ENCODE data around the gene DENND5A.

DENND5A gene

DNA sequence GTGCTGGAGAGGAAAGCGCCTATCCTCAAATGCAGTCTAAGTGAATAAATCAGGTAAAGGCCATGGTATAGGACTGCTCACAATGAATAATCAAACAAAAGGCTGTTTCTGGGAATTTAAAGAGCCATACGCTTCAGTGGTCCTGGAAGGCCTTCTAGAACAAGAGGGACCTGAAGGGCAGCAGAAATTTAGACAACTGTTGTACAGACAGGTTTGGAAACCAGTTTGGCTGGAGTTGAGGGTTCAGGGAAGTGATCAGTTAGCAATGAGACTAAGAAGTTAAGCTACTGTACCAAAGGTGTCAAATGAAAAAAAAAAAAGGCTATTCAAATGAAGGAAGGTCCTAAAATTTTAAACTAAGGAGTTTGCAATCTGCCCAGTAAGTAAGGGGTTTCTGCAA is 117.1 kb downstream of the DENND5A start:
- Mint-ChIP-seq H3K4me3 (no peak overlapping the region), H3K4me1 (no peaks in the 10 kb centered on the region), H3K36me3 (peaks cover 9% of the 10 kb centered on the region), H3K9me3 (no peaks in the 10 kb centered on the region), H3K27ac (no peak overlapping the region)
- ATAC-seq, result no peak
- no peak for DNase-seq (ENCODE audit: low spot score in 2 of 2)

DNA sequence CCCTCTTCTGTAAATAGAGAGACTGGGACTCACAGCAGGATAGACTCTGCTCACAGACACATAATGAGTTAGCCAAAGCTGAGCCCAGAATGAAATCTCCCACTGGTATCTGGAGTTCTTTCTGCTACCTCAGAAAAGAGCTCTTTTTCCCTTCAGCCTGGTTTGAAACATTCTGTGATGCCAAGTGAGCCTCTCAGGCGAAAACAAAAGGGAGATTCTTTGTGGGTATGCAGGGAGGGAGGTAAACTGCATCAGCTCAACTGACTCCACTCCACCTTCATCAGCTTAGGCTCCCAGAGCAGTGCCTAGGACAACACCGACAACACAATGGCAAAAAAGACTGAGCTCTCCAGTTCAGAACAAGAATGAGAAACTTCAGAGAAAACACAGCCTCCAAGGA is 118.7 kb downstream of the DENND5A start:
- no peaks in the 10 kb centered on the region for H3K4me1 Mint-ChIP-seq
- no peak overlapping the region for H3K4me3 Mint-ChIP-seq
- H3K36me3 Mint-ChIP-seq, result no peaks in the 10 kb centered on the region
- ATAC-seq (no peak), DNase-seq (ENCODE audit: low spot score in 2 of 2) (no peak)
- H3K27ac Mint-ChIP-seq, result no peak overlapping the region
- no peaks in the 10 kb centered on the region for H3K9me3 Mint-ChIP-seq

DNA sequence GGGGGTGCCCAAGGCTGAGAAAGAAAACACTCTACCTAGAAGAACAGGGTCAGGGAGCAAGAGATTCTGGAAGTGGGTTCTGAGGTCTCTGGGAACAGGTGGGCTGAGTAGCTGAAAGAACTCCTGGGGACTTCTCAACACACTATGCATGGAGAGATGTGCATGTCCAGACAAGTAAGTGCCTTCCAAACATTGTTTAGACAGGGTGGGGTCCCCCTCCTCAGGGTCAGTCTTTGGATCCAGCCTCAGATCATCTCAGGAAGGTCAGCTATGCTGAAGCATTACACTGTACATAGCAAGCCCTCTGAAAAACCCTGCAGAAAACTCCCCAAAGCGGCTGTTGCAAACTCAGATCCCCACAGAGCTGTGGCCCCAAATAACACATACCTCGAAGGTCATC is 119.9 kb downstream of the DENND5A start:
- ATAC-seq (no peak), DNase-seq (ENCODE audit: low spot score in 2 of 2) (peak in 1 of 2 donors; percentile 38)
- H3K36me3 Mint-ChIP-seq, result no peaks in the 10 kb centered on the region
- no peak overlapping the region for H3K4me3 Mint-ChIP-seq
- no peaks in the 10 kb centered on the region for H3K4me1 Mint-ChIP-seq
- no peak overlapping the region for H3K27ac Mint-ChIP-seq
- H3K9me3 Mint-ChIP-seq, result no peaks in the 10 kb centered on the region

DNA sequence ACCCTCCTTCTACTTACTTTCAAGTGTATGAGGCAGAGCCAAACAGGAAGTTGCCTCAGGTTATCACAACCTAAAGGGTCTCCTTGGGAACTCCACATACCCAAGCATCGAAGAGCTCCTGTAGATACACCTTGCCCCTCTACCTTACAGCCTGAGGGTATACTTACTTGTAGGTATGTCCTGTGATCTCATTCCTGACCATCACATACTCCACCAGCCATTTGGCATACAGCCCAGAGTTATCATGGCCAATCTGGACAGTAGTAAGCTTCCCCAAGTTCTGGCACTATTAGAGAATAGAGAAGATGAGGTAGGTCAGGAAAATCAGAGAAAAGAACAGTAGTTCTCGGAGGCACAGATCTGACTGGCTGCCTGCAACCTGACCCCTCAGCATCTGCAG is 120.3 kb downstream of the DENND5A start:
- Mint-ChIP-seq H3K9me3 (no peaks in the 10 kb centered on the region), H3K36me3 (peaks cover under 1% of the 10 kb centered on the region), H3K4me1 (peaks cover under 1% of the 10 kb centered on the region), H3K4me3 (no peak overlapping the region), H3K27ac (no peak overlapping the region)
- DNase-seq (ENCODE audit: low spot score in 2 of 2) (peak in 1 of 2 donors; percentile 38), ATAC-seq (no peak)

DNA sequence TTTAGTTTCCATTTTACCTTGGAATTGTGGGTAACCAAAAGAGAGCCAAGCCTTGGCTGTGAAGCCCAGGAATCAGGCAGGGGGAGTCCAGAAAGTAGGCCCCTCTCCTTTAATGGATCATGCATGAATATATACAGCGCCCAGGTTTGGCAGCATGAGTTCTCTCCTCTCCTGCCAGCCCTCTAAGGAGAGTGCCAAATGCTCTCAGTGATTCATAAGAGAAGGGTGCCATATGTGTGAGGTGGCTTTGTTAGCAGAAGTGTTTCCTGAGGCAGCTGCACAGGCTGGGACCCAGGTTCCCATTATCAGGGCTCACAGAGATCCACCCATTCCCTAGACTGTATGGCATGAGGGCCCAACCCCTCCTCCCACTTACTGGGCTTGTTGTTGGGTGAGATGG is 121.4 kb downstream of the DENND5A start:
- peaks cover 6% of the 10 kb centered on the region for H3K36me3 Mint-ChIP-seq
- no peak overlapping the region for H3K27ac Mint-ChIP-seq
- no peaks in the 10 kb centered on the region for H3K9me3 Mint-ChIP-seq
- no peak for ATAC-seq
- H3K4me3 Mint-ChIP-seq, result no peak overlapping the region
- no peak for DNase-seq (ENCODE audit: low spot score in 2 of 2)
- H3K4me1 Mint-ChIP-seq, result peaks cover 6% of the 10 kb centered on the region

DNA sequence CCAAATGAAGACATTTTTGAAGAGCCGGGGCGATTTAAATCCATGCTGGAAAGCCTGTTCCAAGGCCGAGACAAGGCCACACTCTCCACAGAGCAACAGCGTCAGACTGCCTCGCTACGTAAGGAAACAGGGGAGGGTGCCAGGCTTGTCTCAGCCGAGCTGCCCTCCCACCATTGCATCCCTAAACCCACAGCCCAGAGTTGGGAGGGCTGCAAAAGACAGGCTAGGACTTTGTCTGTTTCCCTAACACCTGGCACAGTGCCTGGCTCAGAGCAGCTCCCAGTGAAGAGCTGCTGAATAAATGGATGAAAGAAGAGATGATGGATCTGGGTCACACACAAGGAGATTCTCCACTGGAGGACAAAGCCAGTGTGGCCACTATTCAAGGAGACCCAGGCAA is 122.4 kb downstream of the DENND5A start:
- peak in 1 of 2 donors; percentile 42 for DNase-seq (ENCODE audit: low spot score in 2 of 2)
- no peak for ATAC-seq
- Mint-ChIP-seq H3K4me3 (no peak overlapping the region), H3K4me1 (peaks cover 10% of the 10 kb centered on the region), H3K36me3 (peaks cover 6% of the 10 kb centered on the region), H3K9me3 (no peaks in the 10 kb centered on the region), H3K27ac (no peak overlapping the region)

DNA sequence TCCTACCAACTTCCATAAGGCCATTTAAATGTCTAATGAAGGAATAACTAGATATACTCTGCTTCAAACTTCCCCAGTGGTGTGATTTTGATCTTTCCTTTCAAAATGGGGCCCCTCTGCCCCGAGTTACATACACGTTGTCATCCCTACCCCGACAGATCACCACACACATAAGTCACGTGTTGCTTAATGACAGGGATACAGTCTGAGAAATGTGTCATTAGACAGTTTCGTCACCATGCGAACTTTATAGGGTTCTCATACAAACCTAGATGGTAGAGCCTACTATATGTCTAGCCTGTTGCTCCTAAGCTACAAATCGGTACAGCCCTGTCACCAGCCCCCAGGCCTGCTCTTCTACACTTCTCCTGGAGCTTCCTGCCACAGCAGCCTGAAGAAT is 124.0 kb downstream of the DENND5A start:
- no peak overlapping the region for H3K27ac Mint-ChIP-seq
- no peaks in the 10 kb centered on the region for H3K9me3 Mint-ChIP-seq
- ATAC-seq, result no peak
- H3K36me3 Mint-ChIP-seq, result peaks cover 6% of the 10 kb centered on the region
- no peak overlapping the region for H3K4me3 Mint-ChIP-seq
- peaks cover 18% of the 10 kb centered on the region for H3K4me1 Mint-ChIP-seq
- DNase-seq (ENCODE audit: low spot score in 2 of 2), result no peak

DNA sequence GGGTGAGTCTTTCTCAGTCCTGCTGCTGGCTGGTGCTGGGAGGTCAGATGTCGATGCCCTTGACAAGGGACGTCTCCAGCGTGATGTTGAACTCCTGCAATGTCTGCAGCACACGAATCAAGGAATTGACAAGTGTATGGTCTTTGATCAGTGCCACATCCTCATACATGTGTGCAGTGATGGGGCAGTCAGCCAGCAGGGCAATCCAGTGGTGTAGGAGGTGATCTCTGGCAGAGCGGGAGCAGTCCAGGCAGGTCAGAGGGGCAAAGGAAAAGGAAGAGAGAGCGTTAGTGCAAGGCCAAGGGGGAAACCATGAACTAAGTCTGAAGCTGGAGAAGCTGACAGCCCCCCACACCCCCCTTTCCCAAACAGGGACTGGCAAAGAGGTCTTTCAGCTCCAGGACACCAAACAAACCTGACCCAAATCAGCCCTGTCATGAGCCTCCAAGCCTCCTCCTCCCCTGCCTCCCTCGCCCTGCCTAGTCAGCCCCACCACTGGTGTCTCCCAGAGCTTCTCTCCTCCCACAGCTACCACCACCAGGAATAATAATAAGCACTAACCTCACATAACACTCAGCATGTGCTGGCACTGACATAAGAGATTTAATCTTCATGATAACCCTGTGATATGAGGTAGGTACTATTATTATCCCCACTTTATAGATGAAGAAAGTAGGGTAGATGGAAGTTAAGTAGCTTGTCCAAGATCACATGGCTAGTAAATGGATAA is 125.4 kb downstream of the DENND5A start:
- H3K36me3 Mint-ChIP-seq, result peaks cover 6% of the 10 kb centered on the region
- H3K27ac Mint-ChIP-seq, result peak overlapping the region; percentile 42
- H3K4me3 Mint-ChIP-seq, result no peak overlapping the region
- DNase-seq (ENCODE audit: low spot score in 2 of 2), result no peak
- no peaks in the 10 kb centered on the region for H3K9me3 Mint-ChIP-seq
- peaks cover 18% of the 10 kb centered on the region for H3K4me1 Mint-ChIP-seq
- no peak for ATAC-seq

DNA sequence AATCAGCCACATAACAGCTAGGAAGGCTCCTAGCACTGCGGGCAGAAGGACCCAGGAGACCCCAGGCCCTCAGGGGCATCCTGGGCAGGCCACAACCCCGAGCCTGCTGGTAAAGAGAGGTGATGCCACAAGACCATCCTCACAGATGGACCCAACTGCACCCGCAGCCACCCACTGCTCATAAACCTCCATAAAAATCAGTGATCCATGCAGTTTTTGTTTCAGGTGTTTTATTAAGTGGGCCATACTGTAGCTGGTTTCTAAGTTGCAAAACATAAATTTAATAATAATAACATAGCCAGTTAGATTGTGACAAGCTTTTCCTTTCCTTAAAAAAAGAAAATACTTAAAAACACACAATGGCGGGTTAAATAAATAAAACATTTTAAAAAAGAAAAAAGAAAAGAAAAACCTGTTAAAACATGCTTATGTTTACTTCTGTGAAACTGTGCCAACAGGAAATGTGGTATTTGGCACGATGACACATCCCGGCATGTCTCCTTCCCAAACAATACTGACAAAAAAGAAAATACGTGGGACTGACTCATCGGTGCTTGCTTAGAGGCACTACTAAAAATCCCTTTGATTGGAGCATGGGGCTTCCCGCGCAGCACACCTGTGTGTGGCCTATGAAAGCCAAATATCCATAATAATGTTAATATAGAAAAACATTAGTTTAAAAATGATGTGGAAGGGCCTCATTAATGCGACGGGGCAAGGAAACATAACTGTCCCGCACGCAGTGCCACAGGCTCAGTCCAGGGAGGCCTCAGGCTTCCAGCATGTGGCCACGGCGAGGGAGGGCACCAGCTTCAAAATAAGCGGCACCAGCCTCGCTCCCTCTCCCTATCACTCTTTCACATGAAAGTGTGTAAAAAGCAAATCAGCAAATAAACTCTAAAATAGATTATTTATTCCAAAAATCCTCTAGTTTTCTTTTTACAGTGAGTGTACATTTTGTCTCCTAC is 126.3 kb downstream of the DENND5A start:
- peak overlapping the region; percentile 42 for H3K27ac Mint-ChIP-seq
- peak; percentile 59 for ATAC-seq
- DNase-seq (ENCODE audit: low spot score in 2 of 2), result no peak

DNA sequence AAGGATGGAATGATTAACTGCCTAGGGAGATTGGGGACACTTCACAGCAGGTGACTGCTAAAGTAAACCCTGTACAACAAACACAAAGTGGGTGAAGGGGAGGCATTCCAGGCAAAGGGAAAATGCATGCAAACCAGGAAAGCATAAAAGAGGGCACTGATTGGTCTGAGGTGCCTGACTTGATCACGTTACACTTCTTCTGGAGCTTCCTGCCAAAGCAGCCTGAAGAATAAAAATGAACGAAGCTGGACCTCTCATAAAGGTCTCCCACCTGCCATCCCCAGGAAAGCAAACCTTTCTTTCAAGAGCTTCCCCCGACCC is 127.1 kb downstream of the DENND5A start:
- DNase-seq (ENCODE audit: low spot score in 2 of 2) (no peak), ATAC-seq (no peak)
- H3K4me1 Mint-ChIP-seq, result peaks cover 18% of the 10 kb centered on the region
- no peaks in the 10 kb centered on the region for H3K9me3 Mint-ChIP-seq
- no peak overlapping the region for H3K27ac Mint-ChIP-seq
- H3K4me3 Mint-ChIP-seq, result peak overlapping the region; percentile 2
- H3K36me3 Mint-ChIP-seq, result peaks cover 6% of the 10 kb centered on the region

More for the DNA sequence above, 126.3 kb downstream of the DENND5A start:
- Mint-ChIP-seq H3K9me3 (no peaks in the 10 kb centered on the region), H3K4me3 (no peak overlapping the region), H3K36me3 (peaks cover 6% of the 10 kb centered on the region), H3K4me1 (peaks cover 18% of the 10 kb centered on the region)

DNA sequence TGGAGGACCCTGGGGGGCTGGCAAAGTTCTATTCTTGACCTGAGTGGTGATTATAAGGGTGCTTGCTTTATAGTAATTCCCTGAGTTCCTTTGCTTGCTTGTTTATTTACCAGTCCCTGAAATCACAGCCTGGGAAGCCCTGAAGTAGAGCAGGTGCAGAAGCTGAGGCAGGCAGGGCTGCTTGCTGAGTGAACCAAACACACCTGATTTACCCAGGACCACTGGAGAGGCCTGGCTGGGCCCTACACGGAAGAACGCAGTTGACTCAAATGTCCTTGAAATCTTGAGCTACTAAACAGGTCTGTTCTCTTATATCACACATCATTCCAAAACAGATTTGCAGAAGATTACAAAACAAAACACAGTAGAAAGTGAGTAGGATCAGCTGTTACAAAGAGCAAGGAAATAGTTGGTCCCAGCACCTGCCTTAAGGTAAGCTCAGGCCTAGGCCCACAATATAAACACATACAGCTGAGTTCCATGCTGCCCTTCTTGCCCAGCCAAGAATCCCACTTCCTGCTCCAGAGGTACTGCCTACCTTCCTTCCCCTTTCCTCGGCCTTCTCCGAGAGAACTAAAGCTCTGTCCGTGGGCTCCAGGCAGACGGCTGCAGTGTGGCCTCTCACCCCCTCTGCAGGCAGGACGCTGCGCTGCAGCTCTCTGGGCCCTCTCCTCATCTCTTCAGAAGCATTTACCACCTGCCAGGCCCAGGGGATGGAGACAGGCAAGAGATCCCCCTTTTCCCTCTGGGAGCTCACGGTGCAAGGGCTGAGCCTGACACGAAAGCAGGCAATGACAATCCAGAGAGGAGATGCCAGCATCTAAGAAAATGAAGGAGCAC is 127.6 kb downstream of the DENND5A start:
- no peak overlapping the region for H3K27ac Mint-ChIP-seq
- H3K9me3 Mint-ChIP-seq, result no peaks in the 10 kb centered on the region
- H3K4me3 Mint-ChIP-seq, result peak overlapping the region; percentile 2
- DNase-seq (ENCODE audit: low spot score in 2 of 2) (peak; percentile 65 to 85), ATAC-seq (peak; percentile 87)
- peaks cover 6% of the 10 kb centered on the region for H3K36me3 Mint-ChIP-seq
- H3K4me1 Mint-ChIP-seq, result peaks cover 18% of the 10 kb centered on the region

DNA sequence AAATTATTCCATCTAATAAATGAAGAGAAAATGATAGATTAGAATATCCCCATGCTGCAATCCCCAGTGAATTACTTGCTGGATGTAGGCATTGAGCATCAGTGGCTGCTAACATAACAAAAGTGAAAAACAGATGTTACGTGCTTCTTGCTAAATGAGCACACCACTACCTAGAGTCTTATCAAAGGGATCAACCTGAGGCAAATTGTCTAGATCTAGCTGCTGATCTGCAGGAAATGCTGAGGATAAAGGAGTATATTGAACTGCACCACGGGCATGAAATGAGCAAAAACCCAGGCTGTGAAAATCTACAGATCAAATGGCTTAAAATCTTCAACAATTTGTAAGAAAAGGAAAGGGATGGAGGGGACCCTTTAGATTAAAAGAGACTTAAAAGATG is 128.4 kb downstream of the DENND5A start:
- ATAC-seq (no peak), DNase-seq (ENCODE audit: low spot score in 2 of 2) (no peak)
- Mint-ChIP-seq H3K36me3 (peaks cover 6% of the 10 kb centered on the region), H3K4me1 (peaks cover 18% of the 10 kb centered on the region), H3K27ac (no peak overlapping the region), H3K9me3 (no peaks in the 10 kb centered on the region), H3K4me3 (no peak overlapping the region)

DNA sequence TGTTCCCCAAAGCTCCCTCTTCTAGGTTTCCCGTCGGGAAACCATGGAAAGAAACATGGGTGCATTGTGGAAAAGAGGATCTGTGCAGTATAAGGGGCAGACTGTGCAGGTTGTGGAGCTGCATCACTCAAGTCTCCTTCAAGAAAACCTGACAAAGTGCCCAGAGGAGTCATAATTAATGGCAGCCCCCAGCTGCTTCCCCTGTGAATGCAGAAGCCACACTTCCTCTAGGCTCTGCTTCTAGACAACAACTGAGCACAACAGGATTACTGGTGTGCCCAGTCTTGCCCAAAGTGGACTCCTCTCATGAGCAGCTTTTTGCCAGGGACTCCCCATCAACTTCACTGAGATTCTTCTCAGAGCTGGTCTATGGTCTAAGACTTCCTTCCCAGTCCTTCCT is 131.2 kb downstream of the DENND5A start:
- H3K4me3 Mint-ChIP-seq, result no peak overlapping the region
- ATAC-seq (no peak), DNase-seq (ENCODE audit: low spot score in 2 of 2) (no peak)
- peaks cover 11% of the 10 kb centered on the region for H3K4me1 Mint-ChIP-seq
- H3K27ac Mint-ChIP-seq, result no peak overlapping the region
- H3K9me3 Mint-ChIP-seq, result no peaks in the 10 kb centered on the region
- no peaks in the 10 kb centered on the region for H3K36me3 Mint-ChIP-seq

DNA sequence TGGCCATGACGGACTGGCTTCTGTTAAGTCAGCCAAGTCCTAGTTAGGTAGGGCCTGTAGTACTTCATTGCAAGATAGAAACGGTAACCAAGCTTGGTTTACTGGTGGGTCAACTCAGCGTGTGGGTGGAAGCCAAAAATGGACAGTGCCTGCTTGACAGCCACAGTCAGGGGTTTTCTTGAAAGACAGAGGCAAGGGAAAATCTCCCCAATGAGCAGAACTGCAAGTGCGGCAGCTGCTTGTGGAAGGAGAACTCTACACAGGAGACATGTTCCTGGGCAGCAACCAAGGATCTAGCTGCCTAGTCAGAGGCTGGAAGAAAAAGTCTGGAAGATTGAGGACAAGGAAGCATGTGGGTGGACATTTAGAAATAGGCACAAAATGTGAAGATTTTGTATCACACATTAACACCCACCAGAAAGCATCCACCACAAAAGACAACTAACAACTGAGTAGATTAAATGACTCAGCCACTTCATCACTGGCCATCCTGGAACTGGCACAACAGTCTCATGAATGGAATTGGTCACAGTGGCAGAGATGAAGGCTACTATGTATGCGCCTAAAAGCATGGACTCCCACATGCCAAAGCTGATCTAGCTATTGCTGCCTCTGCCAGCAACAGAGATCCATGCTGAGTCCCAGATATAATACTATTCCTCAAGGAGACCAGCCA is 132.8 kb downstream of the DENND5A start:
- Mint-ChIP-seq H3K27ac (no peak overlapping the region), H3K9me3 (no peaks in the 10 kb centered on the region), H3K36me3 (no peaks in the 10 kb centered on the region), H3K4me3 (no peak overlapping the region), H3K4me1 (peaks cover 3% of the 10 kb centered on the region)
- ATAC-seq (peak; percentile 65), DNase-seq (ENCODE audit: low spot score in 2 of 2) (no peak)

DNA sequence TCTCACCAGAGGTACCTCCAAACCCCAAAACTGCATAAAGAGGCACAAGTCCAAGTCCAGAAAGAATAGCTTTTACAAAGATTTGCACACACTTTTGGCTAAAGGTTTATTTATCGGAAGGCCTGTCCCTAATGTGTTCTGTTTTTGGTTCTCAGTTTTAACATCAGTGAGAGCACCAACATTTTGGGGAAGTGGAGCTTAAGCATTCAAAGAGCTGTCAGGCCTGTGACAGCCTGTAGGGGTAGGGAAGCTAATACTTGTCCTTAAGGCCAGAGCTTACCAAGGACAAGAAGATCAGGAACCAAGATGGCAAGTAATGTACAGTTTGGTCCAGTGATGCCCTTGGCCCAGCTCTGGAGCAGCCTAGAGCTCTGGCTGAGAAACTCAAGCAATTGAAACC is 134.9 kb downstream of the DENND5A start:
- ATAC-seq, result no peak

More for the DNA sequence above, 134.9 kb downstream of the DENND5A start:
- DNase-seq (ENCODE audit: low spot score in 2 of 2), result no peak
- no peaks in the 10 kb centered on the region for H3K9me3 Mint-ChIP-seq
- H3K27ac Mint-ChIP-seq, result no peak overlapping the region
- H3K4me3 Mint-ChIP-seq, result no peak overlapping the region
- peaks cover 11% of the 10 kb centered on the region for H3K4me1 Mint-ChIP-seq
- no peaks in the 10 kb centered on the region for H3K36me3 Mint-ChIP-seq

Measured in stimulated activated effector memory CD8-positive, alpha-beta T cell treated with anti-CD3 and anti-CD28 coated beads, Interleukin-12 subunit alpha, Interleukin-12 subunit beta, amount 100 ng/mL, for 72 hours (primary cell).